GM12878 (cell line): Measurements from ENCODE around the gene SHC2. TPM values are rescaled to one million over a fixed set of nuclear protein-coding genes. Genes with fewer than 3 reads are reported as not detected.
A peak's percentile ranks its signal among the peaks of the same experiment; 100 is the strongest.

Experiments
- ATAC-seq: fragments of 200-7000 bp; cut with Tn5 transposase; 3 replicates; pipeline ENCODE4 v1.9.1; 2020; ENCODE audit warnings: mild to moderate bottlenecking, moderate library complexity
- BruUV-seq: library from RNA; stranded (reverse); fragments of 400-500 nt; replicated peaks from 2 replicates; lab custom pipeline; 2021; lab: Mats Ljungman, UMichigan
- CTCF ChIA-PET: fragments of 300-600 bp; sonication (Branson Sonifier 250); formaldehyde crosslinking; extraction: SDS; loops from one replicate; lab custom pipeline; 2021; ENCODE audit warnings: inconsistent platforms; lab: Yijun Ruan, JAX
- POLR2A ChIA-PET: fragments of 350-600 bp; formaldehyde crosslinking; extraction: SDS; loops from one replicate; lab custom pipeline; 2021; ENCODE audit warnings: inconsistent platforms; lab: Charles Lee
- RAD21 ChIA-PET: fragments of 300-600 bp; sonication (Branson Sonifier 250); formaldehyde crosslinking; loops from one replicate; lab custom pipeline; 2023; ENCODE audit warnings: antibody characterized with exemption; ENCODE audit not compliant: unreplicated experiment; lab: Charles Lee
- SMC1A ChIA-PET: fragments of 300-600 bp; sonication (Branson Sonifier 250); formaldehyde crosslinking; loops from one replicate; lab custom pipeline; 2023; ENCODE audit not compliant: unreplicated experiment, uncharacterized antibody; lab: Charles Lee
- DNase-seq: peaks from one replicate; pipeline ENCODE4 v3.0.0-alpha.2; 2011; ENCODE audit warnings: low read depth, low spot score
- FAIRE-seq: peaks from 3 replicates; lab custom pipeline; 2011; peaks lifted over from hg19 to GRCh38; lab: Jason Lieb, UNC
- H2AFZ ChIP-seq: 2 replicates; pipeline ENCODE4 v1.6.0; 2011; ENCODE audit warnings: low read depth, low read length, control low read depth; ENCODE audit not compliant: control insufficient read depth
- H3K27ac ChIP-seq: 2 replicates; pipeline ENCODE4 v1.5.1; 2011; ENCODE audit warnings: control low read depth; ENCODE audit not compliant: control insufficient read depth, insufficient read depth
- H3K27me3 ChIP-seq, 2 experiments: replicated peaks in 1 of 2; 2 replicates each; pipeline versions ENCODE4 v1.6.0 to v1.6.1; 2011; ENCODE audit warnings: low read length in 1 of 2; ENCODE audit not compliant: control insufficient read depth in 2 of 2, insufficient read depth in 2 of 2
- H3K36me3 ChIP-seq, 2 experiments: 2 replicates each; pipeline ENCODE4 v1.5.1; 2011; ENCODE audit warnings: low read length in 1 of 2; ENCODE audit not compliant: control insufficient read depth in 2 of 2, insufficient read depth in 2 of 2
- H3K4me1 ChIP-seq: 2 replicates; pipeline ENCODE4 v1.6.1; 2011; ENCODE audit warnings: mild to moderate bottlenecking, low read length, moderate library complexity, mixed read lengths; ENCODE audit not compliant: control insufficient read depth, insufficient read depth
- H3K4me2 ChIP-seq: 2 replicates; pipeline ENCODE4 v1.6.0; 2011; ENCODE audit warnings: control low read depth; ENCODE audit not compliant: control insufficient read depth, insufficient read depth
- H3K4me3 ChIP-seq: fragments of 200-600 bp; sonication (generic); 2 replicates; pipeline ENCODE4 v1.5.1; 2016
- H3K79me2 ChIP-seq: 2 replicates; pipeline ENCODE4 v1.6.0; 2011; ENCODE audit warnings: low read length; ENCODE audit not compliant: control insufficient read depth, insufficient read depth
- H3K9ac ChIP-seq: 2 replicates; pipeline ENCODE4 v1.8.0; 2011; ENCODE audit warnings: low read length, control low read depth, mixed read lengths; ENCODE audit not compliant: control insufficient read depth, insufficient read depth
- H3K9me3 ChIP-seq: replicated peaks from 3 replicates; pipeline ENCODE4 v1.5.1; 2011; ENCODE audit warnings: mild to moderate bottlenecking, low read length; ENCODE audit not compliant: control insufficient read depth, insufficient read depth
- H4K20me1 ChIP-seq: 2 replicates; pipeline ENCODE4 v1.6.0; 2011; ENCODE audit not compliant: control insufficient read depth, insufficient read depth
- CBX3 ChIP-seq: fragments of 200-600 bp; sonication (generic); IDR thresholded peaks from 2 replicates; pipeline ENCODE4 v1.6.1; 2016; ENCODE audit warnings: low read depth, borderline replicate concordance
- HDAC2 ChIP-seq: fragments of 200-600 bp; sonication (generic); IDR thresholded peaks from 2 replicates; pipeline ENCODE4 v1.6.1; 2017
- JUND ChIP-seq: IDR thresholded peaks from 2 replicates; pipeline ENCODE4 v1.6.1; 2012; ENCODE audit warnings: low read depth, mild to moderate bottlenecking, low read length, improper control_type of control experiment, moderate library complexity
- NR2F1 ChIP-seq: fragments of 450-650 bp; conservative IDR thresholded peaks from 2 replicates; pipeline ENCODE4 v1.6.1; 2017; ENCODE audit warnings: mild to moderate bottlenecking
- PAX5 ChIP-seq: IDR thresholded peaks from 2 replicates; pipeline ENCODE4 v1.6.1; 2011; ENCODE audit warnings: low read depth, low read length, borderline replicate concordance
- RB1 ChIP-seq: fragments of 450-650 bp; formaldehyde crosslinking; IDR thresholded peaks from 2 replicates; pipeline ENCODE4 v1.6.1; 2017; ENCODE audit warnings: mild to moderate bottlenecking, borderline replicate concordance
- RFX5 ChIP-seq: IDR thresholded peaks from 2 replicates; pipeline ENCODE4 v1.6.1; 2011; ENCODE audit warnings: low read depth, low read length, improper control_type of control experiment
- SMAD5 ChIP-seq: IDR thresholded peaks from 2 replicates; pipeline ENCODE4 v1.6.1; 2016; ENCODE audit warnings: antibody characterized with exemption, low read depth
- SRF ChIP-seq, 2 experiments: IDR thresholded peaks; 2 replicates each; pipeline ENCODE4 v1.6.1; 2011; ENCODE audit warnings: low read depth in 2 of 2, low read length in 2 of 2, mild to moderate bottlenecking in 1 of 2, moderate library complexity in 1 of 2
- WGBS: methylation state at CpG from one replicate; pipeline ENCODE4 v1.1.6; 2016; ENCODE audit warnings: low lambda C conversion rate; ENCODE audit not compliant: insufficient replicate concordance, insufficient coverage; ENCODE audit errors: missing lambda C conversion rate; 5-methylcytosine and 5-hydroxymethylcytosine counted together
- in situ Hi-C: fragments of 300-500 bp; cut with MboI; formaldehyde crosslinking; loops from 9 replicates; pipeline ENCODE4 v1.14.3; 2018; ENCODE audit warnings: mixed read lengths
- intact Hi-C: fragments of 100-400 bp; cut with micrococcal nuclease; formaldehyde crosslinking; loops from one replicate; pipeline ENCODE4 v1.14.2; 2022; ENCODE audit not compliant: unreplicated experiment
- polyA plus RNA-seq, 11 experiments: library from polyadenylated mRNA; depleted of rRNA in 4 of 11; unstranded in 6 of 11; stranded (reverse) in 5 of 11; fragments of >200 nt; fragmentation: Nextera tagmentation in 4 of 11; fragmentation: Illumina TruSeq in 1 of 11; extraction: Ambion mirVana in 4 of 11; extraction: Trizol in 1 of 11; gene quantifications; 1 replicate in 1 of 11; 2 replicates in 10 of 11; pipeline versions ENCODE4 v1.2.1 to v1.2.3, GENCODE V29; 2011 to 2016; ENCODE audit warnings: inconsistent platforms in 2 of 11, missing spikeins in 2 of 11, low read depth in 1 of 11
- total RNA-seq, 4 experiments: library from RNA; depleted of rRNA in 3 of 4; stranded (reverse); fragments of >200 nt in 3 of 4; fragmentation: Illumina TruSeq in 1 of 4; extraction: Trizol in 1 of 4; gene quantifications; 2 replicates each; pipeline versions ENCODE4 v1.2.1 to v1.2.3, GENCODE V29; 2013 to 2021
- TF ChIP-seq, protein P1 (sequence below): fragments of 450-650 bp; IDR thresholded peaks from 2 replicates; pipeline ENCODE4 v1.6.1; 2017; ENCODE audit warnings: mild to moderate bottlenecking, moderate library complexity
- TF ChIP-seq, protein P2 (sequence below), 3 experiments: IDR thresholded peaks in 2 of 3; conservative IDR thresholded peaks in 1 of 3; 2 replicates each; pipeline ENCODE4 v1.5.1; 2011; ENCODE audit warnings: low read depth in 3 of 3, low read length in 3 of 3, mild to moderate bottlenecking in 3 of 3, control low read depth in 2 of 3, moderate library complexity in 2 of 3, inconsistent platforms in 1 of 3, mixed read lengths in 1 of 3; ENCODE audit not compliant: control insufficient read depth in 2 of 3, insufficient read depth in 1 of 3; ENCODE audit errors: extremely low read depth in 1 of 3
- TF ChIP-seq, protein P3 (sequence below): IDR thresholded peaks from 2 replicates; pipeline ENCODE4 v1.6.1; 2012; ENCODE audit warnings: low read depth, low read length, improper control_type of control experiment

The SHC2 gene
- total and polyA plus RNA-seq, 10 of the 15 experiments (the other 5 are each of a cell fraction or from before 2014, with no cell fraction given), result 0.08 TPM; not detected in 9

DNA sequence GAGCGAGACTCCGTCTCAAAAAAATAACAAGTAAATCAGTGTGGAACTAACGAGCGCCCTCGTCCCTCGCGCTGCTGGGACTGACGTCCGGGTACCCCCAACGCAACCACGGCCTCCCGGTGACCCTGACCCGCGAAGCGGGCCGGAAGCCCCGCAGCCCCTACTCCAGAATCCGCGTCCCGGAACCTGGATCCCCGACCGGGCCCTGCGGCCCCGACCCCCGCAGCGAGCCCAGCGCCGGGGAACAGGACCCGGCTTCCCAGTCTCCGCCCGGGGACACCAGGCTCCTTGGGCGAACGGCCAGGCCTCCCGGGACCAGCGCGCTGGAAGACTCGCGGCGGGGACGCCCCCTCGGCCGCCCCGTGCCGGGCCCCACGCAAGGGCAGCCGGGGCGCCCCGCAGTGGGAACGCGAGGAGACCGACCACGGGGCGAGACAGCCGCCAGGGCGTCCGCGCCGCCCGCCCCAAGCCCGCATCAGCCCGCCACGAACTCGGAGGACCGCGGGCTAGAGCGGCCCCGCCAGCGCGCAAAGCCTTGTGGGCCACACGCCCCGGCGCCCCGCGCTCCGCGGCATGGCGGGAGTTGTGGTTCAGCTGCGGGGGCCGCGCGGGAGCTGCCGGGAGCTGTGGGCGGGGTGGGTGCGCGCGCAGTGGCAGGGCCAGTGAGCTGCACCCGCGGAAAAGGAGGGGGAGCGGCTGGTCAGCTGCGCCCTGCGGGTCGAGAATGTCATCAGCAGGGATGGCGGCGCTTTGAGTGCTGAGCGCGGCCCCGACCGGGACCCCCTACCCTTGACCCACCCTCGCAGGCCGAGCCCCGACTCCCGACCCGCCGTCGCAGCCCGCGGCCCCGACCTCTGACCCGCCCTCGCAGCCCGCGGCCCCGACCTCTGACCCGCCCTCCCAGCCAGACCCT is 27.9 kb upstream of the SHC2 start (continued):
- TF ChIP-seq, protein P1, sequence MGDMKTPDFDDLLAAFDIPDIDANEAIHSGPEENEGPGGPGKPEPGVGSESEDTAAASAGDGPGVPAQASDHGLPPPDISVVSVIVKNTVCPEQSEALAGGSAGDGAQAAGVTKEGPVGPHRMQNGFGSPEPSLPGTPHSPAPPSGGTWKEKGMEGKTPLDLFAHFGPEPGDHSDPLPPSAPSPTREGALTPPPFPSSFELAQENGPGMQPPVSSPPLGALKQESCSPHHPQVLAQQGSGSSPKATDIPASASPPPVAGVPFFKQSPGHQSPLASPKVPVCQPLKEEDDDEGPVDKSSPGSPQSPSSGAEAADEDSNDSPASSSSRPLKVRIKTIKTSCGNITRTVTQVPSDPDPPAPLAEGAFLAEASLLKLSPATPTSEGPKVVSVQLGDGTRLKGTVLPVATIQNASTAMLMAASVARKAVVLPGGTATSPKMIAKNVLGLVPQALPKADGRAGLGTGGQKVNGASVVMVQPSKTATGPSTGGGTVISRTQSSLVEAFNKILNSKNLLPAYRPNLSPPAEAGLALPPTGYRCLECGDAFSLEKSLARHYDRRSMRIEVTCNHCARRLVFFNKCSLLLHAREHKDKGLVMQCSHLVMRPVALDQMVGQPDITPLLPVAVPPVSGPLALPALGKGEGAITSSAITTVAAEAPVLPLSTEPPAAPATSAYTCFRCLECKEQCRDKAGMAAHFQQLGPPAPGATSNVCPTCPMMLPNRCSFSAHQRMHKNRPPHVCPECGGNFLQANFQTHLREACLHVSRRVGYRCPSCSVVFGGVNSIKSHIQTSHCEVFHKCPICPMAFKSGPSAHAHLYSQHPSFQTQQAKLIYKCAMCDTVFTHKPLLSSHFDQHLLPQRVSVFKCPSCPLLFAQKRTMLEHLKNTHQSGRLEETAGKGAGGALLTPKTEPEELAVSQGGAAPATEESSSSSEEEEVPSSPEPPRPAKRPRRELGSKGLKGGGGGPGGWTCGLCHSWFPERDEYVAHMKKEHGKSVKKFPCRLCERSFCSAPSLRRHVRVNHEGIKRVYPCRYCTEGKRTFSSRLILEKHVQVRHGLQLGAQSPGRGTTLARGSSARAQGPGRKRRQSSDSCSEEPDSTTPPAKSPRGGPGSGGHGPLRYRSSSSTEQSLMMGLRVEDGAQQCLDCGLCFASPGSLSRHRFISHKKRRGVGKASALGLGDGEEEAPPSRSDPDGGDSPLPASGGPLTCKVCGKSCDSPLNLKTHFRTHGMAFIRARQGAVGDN, result peak; percentile 68
- TF ChIP-seq SMAD5 (no peak), SRF (IDR thresholded peaks at IDR 0.05; ENCODE audit: low read depth in 2 of 2, low read length in 2 of 2) (peak in 1 of 2 experiments; percentile 42; a peak in 1 of 4 replicates), PAX5 (peak; percentile 41; the same call in 1 of the 2 replicates), HDAC2 (no peak), RB1 (peak; percentile 96)

DNA sequence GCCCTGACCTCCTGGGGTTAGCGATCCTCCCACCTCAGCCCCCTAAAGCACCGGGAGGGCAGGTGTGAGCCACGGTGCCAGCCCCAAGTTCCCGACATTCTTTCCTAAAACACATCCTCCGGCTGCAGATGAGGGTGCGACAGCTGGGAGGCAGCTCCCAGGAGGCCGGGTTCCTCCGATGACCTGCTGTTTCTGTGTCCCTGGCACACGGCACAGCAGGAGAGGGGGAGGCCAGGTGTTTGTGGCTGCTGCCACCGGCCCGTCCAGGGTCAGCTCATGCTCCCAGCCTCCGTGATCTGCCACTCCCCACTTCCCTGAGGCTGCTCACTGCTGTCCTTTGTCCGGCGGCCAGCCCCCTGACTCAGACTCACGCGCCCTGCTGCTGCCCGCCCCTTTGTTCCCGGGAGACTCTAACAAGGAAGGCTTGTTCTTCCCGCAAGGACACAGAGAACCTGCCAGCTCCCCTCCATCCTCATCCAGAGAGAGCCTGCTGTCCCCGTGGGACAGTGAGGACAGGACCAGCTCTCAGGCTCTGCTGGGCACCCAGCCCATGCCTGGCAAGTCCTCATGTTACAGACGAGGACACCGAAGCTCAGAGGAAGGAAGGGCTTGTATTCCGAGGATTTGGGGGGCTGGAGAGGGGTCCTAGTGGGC is 24.9 kb upstream of the SHC2 start:
- POLR2A ChIA-PET, result no interaction called here
- in situ Hi-C loops, result no loop called here
- TF ChIP-seq JUND (no peak), NR2F1 (no peak), RFX5 (no peak), CBX3 (no peak)
- TF ChIP-seq, protein P2, sequence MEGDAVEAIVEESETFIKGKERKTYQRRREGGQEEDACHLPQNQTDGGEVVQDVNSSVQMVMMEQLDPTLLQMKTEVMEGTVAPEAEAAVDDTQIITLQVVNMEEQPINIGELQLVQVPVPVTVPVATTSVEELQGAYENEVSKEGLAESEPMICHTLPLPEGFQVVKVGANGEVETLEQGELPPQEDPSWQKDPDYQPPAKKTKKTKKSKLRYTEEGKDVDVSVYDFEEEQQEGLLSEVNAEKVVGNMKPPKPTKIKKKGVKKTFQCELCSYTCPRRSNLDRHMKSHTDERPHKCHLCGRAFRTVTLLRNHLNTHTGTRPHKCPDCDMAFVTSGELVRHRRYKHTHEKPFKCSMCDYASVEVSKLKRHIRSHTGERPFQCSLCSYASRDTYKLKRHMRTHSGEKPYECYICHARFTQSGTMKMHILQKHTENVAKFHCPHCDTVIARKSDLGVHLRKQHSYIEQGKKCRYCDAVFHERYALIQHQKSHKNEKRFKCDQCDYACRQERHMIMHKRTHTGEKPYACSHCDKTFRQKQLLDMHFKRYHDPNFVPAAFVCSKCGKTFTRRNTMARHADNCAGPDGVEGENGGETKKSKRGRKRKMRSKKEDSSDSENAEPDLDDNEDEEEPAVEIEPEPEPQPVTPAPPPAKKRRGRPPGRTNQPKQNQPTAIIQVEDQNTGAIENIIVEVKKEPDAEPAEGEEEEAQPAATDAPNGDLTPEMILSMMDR (IDR thresholded peaks at IDR 0.05 in 2 of 3, conservative IDR thresholded peaks at IDR 0.05 in 1 of 3; ENCODE audit: control insufficient read depth in 2 of 3, extremely low read depth in 1 of 3, insufficient read depth in 1 of 3, low read depth in 3 of 3, low read length in 3 of 3), result no peak
- TF ChIP-seq, protein P3, sequence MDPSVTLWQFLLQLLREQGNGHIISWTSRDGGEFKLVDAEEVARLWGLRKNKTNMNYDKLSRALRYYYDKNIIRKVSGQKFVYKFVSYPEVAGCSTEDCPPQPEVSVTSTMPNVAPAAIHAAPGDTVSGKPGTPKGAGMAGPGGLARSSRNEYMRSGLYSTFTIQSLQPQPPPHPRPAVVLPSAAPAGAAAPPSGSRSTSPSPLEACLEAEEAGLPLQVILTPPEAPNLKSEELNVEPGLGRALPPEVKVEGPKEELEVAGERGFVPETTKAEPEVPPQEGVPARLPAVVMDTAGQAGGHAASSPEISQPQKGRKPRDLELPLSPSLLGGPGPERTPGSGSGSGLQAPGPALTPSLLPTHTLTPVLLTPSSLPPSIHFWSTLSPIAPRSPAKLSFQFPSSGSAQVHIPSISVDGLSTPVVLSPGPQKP, result no peak

More for the DNA sequence above, 24.9 kb upstream of the SHC2 start:
- BruUV-seq, result no TSS peak
- Histone ChIP-seq H3K4me1 (no peaks in the 10 kb centered on the region; the same call in 1 of the 2 replicates), H3K4me2 (no peak overlapping the region), H3K79me2 (no peaks in the 10 kb centered on the region), H3K4me3 (no peak overlapping the region), H3K27ac (no peak overlapping the region), H3K9ac (no peak overlapping the region), H2AFZ (no peak overlapping the region), H3K27me3 (no peaks in the 10 kb centered on the region), H3K9me3 (no peaks in the 10 kb centered on the region; the same call in 2 of the 3 replicates), H3K36me3 (no peaks in the 10 kb centered on the region), H4K20me1 (no peaks in the 10 kb centered on the region)
- DNase-seq (no peak), ATAC-seq (no peak), FAIRE-seq (no peak)
- ChIA-PET SMC1A (no interaction called here), RAD21 (no interaction called here), CTCF (interaction anchor here (0.6 kb wide), 1 partner anchor 18 kb away, joined by 4 read pairs; no protein-coding TSS in a partner anchor)
- intact Hi-C loops, result no loop called here
- WGBS, result 33% methylated on average over 23 of the region's 23 CpGs
